T-helper 2 cell treated with Interferon-gamma antibody and Interleukin-4, amounts not matched to agents 5 μg/mL and 100 μg/mL, for 36 hours (primary cell): ENCODE measurements around the gene SRPK3.

Experiments used
- DNase-seq: peaks from one replicate; pipeline ENCODE4 v3.0.0; 2021; ENCODE audit warnings: low spot score
- H3K27ac Mint-ChIP-seq: one replicate; pipeline ENCODE4 v1.8.0; 2021; ENCODE audit warnings: mild to moderate bottlenecking, mixed read lengths
- H3K27me3 Mint-ChIP-seq: one replicate; pipeline ENCODE4 v1.8.0; 2021; ENCODE audit warnings: low read depth, mixed read lengths
- H3K36me3 Mint-ChIP-seq: one replicate; pipeline ENCODE4 v1.8.0; 2021; ENCODE audit warnings: low read depth, mixed read lengths
- H3K4me1 Mint-ChIP-seq: one replicate; pipeline ENCODE4 v1.8.0; 2021; ENCODE audit warnings: low read depth, mixed read lengths
- H3K4me3 Mint-ChIP-seq: one replicate; pipeline ENCODE4 v1.8.0; 2022; ENCODE audit warnings: mild to moderate bottlenecking, moderate library complexity, mixed read lengths
- H3K9me3 Mint-ChIP-seq: one replicate; pipeline ENCODE4 v1.8.0; 2021; ENCODE audit warnings: mixed read lengths

The SRPK3 gene

DNA sequence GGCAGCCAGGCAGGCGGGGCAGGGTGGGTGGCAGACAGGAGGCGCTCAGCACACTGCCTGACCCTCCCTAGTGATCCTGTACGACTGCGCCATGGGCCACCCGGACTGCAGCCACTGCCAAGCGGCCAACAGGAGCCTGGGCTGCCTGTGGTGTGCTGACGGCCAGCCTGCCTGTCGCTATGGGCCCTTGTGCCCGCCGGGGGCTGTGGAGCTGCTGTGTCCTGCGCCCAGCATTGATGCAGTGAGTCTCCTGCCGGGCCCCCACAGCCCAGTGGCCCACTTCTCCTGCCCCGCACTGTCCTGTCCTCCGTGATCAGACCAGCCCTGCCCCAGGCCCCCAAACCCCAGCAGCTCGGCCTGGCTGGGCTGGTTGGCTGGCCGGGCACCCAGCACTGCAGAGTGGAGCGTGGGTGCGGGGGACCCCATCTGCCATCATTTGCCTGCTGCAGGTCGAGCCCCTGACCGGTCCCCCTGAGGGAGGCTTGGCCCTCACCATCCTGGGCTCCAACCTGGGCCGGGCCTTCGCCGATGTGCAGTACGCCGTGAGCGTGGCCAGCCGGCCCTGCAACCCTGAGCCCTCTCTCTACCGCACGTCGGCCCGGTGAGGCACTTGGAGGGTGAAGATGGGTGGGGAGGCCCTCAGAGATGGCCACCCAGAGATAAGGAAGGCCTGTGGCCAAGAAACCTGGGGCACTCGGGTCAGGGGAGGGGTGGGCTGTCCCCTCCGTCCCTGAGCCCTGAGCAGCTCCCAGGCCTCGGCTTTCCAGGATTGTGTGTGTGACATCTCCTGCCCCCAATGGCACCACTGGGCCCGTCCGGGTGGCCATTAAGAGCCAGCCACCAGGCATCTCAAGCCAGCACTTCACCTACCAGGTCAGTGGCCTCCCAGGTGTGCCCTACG, 9.2 kb upstream of the SRPK3 start:
- H3K27ac Mint-ChIP-seq: no peak overlapping the region
- no peaks in the 10 kb centered on the region for H3K27me3 Mint-ChIP-seq
- H3K4me3 Mint-ChIP-seq: no peak overlapping the region
- no peaks in the 10 kb centered on the region for H3K4me1 Mint-ChIP-seq
- no peaks in the 10 kb centered on the region for H3K36me3 Mint-ChIP-seq
- H3K9me3 Mint-ChIP-seq: no peaks in the 10 kb centered on the region
- DNase-seq: no peak

DNA sequence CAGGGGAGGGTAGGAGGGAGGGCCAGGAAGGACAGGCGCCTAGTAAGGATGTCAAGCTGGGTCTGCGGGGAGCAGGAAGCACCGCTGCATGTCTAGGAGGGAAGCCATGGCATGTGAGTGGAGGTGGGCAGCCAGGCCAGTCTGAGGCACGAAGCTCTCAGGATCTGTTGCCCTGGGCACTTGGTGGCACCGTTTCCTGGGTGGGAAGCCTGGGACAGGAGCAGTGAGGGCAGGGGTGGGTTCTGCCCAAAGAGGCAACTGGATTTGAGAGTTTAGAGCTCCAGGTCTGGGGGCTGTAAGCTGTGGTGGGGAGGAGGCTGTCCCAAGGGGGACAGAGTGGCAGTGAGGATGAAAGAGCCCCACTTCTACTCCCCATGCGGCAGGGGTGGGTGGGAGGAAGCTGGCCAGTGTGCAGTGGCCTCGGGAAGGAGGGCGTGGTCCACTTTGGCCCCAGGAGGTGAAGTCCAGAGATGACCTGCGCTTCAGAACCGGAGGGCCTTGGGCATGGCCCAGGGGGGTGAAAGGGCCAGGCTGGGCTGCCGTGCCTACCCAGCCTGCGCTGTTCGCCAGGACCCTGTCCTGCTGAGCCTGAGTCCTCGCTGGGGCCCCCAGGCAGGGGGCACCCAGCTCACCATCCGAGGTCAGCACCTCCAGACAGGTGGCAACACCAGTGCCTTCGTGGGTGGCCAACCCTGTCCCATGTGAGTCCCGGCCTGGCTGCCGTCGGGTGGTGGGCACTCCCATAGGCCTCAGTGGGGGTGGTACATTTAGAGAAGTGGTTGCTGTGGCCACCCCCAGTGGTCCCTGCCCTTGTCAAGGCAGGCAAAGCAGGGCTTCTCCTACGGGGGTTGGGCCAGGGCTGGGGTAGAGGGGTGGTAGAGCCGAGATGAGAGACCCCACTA, 8.3 kb upstream of the SRPK3 start:
- no peak for DNase-seq

DNA sequence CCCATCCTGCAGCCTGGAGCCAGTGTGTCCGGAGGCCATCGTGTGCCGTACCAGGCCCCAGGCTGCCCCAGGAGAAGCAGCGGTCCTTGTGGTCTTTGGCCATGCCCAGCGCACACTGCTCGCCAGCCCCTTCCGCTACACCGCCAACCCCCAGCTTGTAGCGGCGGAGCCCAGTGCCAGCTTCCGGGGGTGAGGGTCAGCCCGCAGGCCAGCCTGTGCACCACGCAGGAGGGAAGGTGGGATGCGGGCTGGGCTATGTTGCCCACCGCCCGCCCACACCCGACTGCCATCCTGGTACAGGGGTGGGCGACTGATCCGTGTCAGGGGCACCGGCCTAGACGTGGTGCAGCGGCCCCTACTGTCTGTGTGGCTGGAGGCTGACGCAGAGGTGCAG, 7.6 kb upstream of the SRPK3 start:
- Mint-ChIP-seq H3K36me3 (no peaks in the 10 kb centered on the region), H3K27me3 (no peaks in the 10 kb centered on the region), H3K27ac (no peak overlapping the region), H3K9me3 (no peaks in the 10 kb centered on the region), H3K4me3 (no peak overlapping the region), H3K4me1 (no peaks in the 10 kb centered on the region)
- no peak for DNase-seq

More for the DNA sequence above, 8.3 kb upstream of the SRPK3 start:
- Mint-ChIP-seq H3K36me3 (no peaks in the 10 kb centered on the region), H3K9me3 (no peaks in the 10 kb centered on the region), H3K4me3 (no peak overlapping the region), H3K27me3 (no peaks in the 10 kb centered on the region), H3K4me1 (no peaks in the 10 kb centered on the region), H3K27ac (no peak overlapping the region)

DNA sequence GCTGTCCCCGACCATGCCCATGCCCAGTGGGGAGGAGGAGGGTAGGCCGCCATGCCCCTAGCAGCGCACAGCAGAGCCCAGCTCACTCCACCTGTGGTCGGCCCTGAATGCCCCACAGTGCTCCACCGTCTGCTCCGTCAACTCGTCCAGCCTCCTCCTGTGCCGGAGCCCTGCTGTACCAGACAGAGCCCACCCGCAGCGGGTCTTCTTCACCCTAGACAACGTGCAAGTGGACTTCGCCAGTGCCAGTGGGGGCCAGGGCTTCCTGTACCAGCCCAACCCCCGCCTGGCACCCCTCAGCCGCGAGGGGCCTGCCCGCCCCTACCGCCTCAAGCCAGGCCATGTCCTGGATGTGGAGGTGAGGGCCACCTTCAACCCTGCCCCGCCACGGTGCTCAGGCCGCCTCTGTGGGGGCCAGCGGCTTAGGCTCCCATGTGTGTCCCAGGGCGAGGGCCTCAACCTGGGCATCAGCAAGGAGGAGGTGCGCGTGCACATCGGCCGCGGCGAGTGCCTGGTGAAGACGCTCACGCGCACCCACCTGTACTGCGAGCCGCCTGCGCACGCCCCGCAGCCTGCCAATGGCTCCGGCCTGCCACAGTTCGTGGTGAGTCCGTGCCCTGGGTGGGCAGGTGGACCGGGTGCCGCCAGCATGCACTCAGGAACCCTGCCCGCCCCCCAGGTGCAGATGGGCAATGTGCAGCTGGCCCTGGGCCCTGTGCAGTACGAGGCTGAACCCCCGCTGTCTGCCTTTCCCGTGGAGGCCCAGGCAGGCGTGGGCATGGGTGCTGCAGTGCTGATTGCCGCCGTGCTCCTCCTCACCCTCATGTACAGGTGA, 6.9 kb upstream of the SRPK3 start:
- Mint-ChIP-seq H3K36me3 (no peaks in the 10 kb centered on the region), H3K4me1 (no peaks in the 10 kb centered on the region), H3K27me3 (no peaks in the 10 kb centered on the region), H3K9me3 (no peaks in the 10 kb centered on the region), H3K27ac (no peak overlapping the region), H3K4me3 (no peak overlapping the region)
- no peak for DNase-seq

DNA sequence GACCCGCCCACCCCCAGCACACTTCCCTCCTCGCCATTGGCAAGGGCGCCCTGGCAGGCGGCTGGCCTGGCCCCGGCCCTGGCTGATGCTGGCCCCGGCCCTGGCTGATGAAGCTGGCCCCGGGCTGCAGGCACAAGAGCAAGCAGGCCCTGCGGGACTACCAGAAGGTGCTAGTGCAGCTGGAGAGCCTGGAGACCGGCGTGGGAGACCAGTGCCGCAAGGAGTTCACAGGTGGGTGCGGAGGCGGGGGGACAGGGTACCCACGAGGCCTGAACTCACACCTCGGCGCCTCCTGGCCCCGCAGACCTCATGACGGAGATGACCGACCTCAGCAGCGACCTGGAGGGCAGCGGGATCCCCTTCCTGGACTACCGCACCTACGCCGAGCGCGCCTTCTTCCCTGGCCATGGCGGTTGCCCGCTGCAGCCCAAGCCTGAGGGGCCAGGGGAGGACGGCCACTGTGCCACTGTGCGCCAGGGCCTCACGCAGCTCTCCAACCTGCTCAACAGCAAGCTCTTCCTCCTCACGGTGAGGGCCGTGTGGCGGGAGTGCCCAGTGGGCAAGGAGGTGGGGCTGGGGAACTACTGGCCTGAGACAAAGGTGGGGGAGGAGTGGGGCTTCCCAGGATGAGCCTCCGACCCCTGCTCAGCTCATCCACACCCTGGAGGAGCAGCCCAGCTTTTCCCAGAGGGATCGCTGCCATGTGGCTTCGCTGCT, 6.1 kb upstream of the SRPK3 start:
- Mint-ChIP-seq H3K4me3 (no peak overlapping the region), H3K27me3 (no peaks in the 10 kb centered on the region), H3K4me1 (no peaks in the 10 kb centered on the region), H3K36me3 (no peaks in the 10 kb centered on the region), H3K9me3 (no peaks in the 10 kb centered on the region), H3K27ac (no peak overlapping the region)
- no peak for DNase-seq

DNA sequence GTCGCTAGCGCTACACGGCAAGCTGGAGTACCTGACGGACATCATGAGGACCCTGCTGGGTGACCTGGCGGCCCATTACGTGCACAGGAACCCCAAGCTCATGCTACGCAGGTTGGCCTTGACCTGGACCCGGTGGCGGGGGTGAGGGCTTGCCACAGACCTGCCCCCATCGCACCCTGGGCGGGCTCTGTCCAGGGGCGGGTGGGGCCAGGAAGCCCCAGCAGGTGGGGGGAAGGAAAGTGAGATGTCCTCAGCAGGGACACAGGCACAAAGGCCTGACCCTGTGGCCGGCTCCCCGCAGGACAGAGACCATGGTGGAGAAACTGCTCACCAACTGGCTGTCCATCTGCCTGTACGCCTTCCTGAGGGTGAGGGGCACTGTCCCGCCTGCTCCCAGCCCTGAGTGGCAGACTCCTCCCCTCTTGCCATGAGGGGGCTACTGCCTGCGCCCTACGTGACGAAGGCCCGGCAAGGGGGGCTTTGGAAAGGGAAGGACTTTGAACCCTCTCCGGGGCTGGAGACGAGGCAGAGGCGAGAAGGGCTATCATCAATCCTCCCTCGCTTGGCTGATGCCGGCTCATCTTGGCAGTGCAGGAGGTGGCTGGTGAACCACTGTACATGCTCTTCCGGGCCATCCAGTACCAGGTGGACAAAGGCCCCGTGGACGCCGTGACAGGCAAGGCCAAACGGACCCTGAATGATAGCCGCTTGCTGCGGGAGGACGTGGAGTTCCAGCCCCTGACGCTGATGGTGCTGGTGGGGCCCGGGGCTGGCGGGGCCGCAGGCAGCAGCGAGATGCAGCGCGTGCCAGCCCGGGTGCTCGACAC, 5.3 kb upstream of the SRPK3 start:
- no peaks in the 10 kb centered on the region for H3K36me3 Mint-ChIP-seq
- H3K4me3 Mint-ChIP-seq: no peak overlapping the region
- no peak overlapping the region for H3K27ac Mint-ChIP-seq
- H3K4me1 Mint-ChIP-seq: peaks cover 3% of the 10 kb centered on the region
- H3K27me3 Mint-ChIP-seq: peaks cover 3% of the 10 kb centered on the region
- no peaks in the 10 kb centered on the region for H3K9me3 Mint-ChIP-seq
- no peak for DNase-seq

DNA sequence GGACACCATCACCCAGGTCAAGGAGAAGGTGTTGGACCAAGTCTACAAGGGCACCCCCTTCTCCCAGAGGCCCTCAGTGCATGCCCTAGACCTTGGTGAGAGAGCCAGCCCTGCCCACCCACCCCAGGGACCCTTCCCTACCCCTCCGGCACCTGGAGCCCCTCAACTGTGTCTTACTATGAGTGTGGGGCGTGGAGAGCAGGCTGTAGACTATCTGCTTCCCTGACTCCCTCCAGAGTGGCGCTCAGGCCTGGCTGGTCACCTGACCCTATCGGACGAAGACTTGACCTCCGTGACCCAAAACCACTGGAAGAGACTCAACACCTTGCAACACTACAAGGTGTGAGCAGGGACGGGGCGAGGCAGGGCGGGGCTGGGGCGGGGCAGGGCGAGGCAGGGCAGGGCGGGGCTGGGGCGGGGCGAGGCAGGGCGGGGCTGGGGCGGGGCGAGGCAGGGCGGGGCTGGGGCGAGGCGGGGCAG, 4.7 kb upstream of the SRPK3 start:
- H3K9me3 Mint-ChIP-seq: no peaks in the 10 kb centered on the region
- DNase-seq: no peak
- H3K27ac Mint-ChIP-seq: no peak overlapping the region
- H3K4me3 Mint-ChIP-seq: no peak overlapping the region
- no peaks in the 10 kb centered on the region for H3K36me3 Mint-ChIP-seq
- peaks cover 3% of the 10 kb centered on the region for H3K27me3 Mint-ChIP-seq
- peaks cover 3% of the 10 kb centered on the region for H3K4me1 Mint-ChIP-seq

DNA sequence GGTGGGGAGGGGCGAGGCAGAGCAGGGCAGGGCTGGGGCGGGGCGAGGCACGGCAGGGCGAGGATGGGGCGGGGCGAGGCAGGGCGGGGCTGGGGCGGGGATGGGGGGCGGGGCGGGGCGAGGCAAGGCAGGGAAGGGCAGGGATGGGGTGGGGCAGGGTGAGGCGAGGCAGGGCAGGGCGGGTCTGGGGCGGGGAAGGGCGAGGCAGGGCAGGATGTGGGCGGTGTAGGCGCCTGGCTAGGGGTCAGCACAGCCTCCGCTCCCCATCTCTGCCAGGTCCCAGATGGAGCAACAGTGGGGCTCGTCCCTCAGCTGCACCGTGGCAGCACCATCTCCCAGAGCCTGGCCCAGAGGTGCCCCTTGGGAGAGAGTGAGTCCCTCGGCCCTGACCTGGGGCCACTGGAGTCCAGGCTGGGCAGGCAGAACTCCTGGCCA, 4.2 kb upstream of the SRPK3 start:
- H3K9me3 Mint-ChIP-seq: no peaks in the 10 kb centered on the region
- no peaks in the 10 kb centered on the region for H3K36me3 Mint-ChIP-seq

DNA sequence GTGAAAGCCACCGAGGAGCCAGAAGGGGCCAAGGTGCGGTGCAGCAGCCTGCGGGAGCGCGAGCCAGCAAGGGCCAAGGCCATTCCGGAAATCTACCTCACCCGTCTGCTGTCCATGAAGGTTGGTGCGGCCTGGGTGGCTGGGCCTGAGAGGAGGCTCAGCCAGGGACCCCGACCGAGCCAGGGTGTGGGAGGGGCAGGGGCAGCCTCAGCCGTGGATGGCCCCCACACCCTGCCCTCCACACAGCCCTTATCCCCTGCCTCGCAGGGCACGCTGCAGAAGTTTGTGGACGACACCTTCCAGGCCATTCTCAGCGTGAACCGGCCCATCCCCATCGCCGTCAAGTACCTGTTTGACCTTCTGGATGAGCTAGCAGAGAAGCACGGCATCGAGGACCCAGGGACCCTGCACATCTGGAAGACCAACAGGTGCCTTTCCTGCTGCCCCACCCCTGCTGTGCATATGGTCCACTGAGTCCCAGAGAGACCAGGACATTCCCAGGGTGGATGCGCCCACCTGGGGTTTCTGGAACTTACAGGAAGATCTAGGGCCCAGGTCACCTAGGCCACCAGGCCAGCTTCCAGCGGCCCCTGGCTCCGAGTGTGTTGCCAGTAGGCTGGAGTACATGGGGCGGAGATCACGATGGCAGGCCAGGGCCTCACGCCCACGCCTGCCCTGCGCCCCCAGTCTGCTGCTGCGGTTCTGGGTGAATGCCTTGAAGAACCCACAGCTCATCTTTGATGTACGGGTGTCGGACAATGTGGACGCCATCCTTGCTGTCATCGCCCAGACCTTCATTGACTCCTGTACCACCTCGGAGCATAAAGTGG, 3.4 kb upstream of the SRPK3 start:
- H3K27ac Mint-ChIP-seq: no peak overlapping the region
- DNase-seq: no peak
- H3K4me1 Mint-ChIP-seq: peaks cover 3% of the 10 kb centered on the region
- H3K4me3 Mint-ChIP-seq: no peak overlapping the region
- H3K27me3 Mint-ChIP-seq: peaks cover 3% of the 10 kb centered on the region
- no peaks in the 10 kb centered on the region for H3K9me3 Mint-ChIP-seq
- no peaks in the 10 kb centered on the region for H3K36me3 Mint-ChIP-seq

More for the DNA sequence above, 4.2 kb upstream of the SRPK3 start:
- H3K27me3 Mint-ChIP-seq: peaks cover 3% of the 10 kb centered on the region
- H3K4me1 Mint-ChIP-seq: peaks cover 3% of the 10 kb centered on the region
- no peak overlapping the region for H3K4me3 Mint-ChIP-seq
- H3K27ac Mint-ChIP-seq: peak overlapping the region; percentile 31
- DNase-seq: no peak

DNA sequence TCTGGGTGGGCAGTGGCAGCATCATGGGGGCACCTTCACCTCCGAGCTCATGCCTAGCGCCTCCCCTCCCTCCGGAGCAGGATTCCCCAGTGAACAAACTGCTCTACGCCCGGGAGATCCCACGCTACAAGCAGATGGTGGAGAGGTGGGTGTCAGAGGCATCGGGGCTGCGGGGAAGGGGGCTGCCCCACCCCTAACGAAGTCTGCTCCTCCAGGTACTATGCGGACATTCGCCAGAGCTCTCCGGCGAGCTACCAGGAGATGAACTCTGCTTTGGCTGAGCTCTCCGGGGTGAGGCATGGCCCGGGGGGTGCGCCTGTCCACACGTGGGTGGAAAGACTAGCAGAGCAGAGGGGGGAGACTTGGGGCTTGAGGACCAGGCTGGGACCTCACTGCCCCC, 2.7 kb upstream of the SRPK3 start:
- no peak overlapping the region for H3K27ac Mint-ChIP-seq
- no peak overlapping the region for H3K4me3 Mint-ChIP-seq
- peaks cover 3% of the 10 kb centered on the region for H3K27me3 Mint-ChIP-seq
- H3K4me1 Mint-ChIP-seq: peaks cover 3% of the 10 kb centered on the region
- DNase-seq: no peak
- no peaks in the 10 kb centered on the region for H3K36me3 Mint-ChIP-seq
- no peaks in the 10 kb centered on the region for H3K9me3 Mint-ChIP-seq

DNA sequence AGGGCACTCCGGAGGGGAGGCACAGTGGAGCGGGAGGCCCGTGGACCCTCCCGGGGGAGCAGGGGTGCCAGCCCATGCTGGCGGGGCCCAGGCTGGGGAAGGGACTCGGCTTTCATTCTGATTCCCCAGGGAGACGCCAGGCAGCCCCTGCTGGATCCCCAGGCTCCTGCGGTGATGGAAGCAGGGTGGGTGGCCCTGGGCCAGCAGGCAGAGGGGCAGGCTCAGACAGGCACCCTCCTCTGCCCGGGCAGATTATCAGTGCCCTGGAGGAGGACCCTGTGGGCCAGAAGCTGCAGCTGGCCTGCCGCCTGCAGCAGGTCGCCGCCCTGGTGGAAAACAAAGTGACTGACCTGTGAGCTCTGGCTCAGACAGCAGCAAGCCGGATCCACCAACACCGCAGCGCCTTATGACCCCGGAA, 2.1 kb upstream of the SRPK3 start:
- DNase-seq: no peak
- peaks cover 3% of the 10 kb centered on the region for H3K27me3 Mint-ChIP-seq
- H3K4me1 Mint-ChIP-seq: peaks cover 3% of the 10 kb centered on the region
- H3K27ac Mint-ChIP-seq: no peak overlapping the region
- H3K9me3 Mint-ChIP-seq: no peaks in the 10 kb centered on the region
- no peak overlapping the region for H3K4me3 Mint-ChIP-seq
- H3K36me3 Mint-ChIP-seq: no peaks in the 10 kb centered on the region
